Epithelial cell of prostate (primary cell): Measurements from ENCODE around the gene HOXB4.

Experiments
- DNase-seq: peaks from one replicate; pipeline ENCODE4 v3.0.0-alpha.2; 2011; ENCODE audit warnings: low read depth, low spot score
- H3K27ac ChIP-seq: fragments of 450-650 bp; 2 replicates; pipeline ENCODE4 v1.5.1; 2017; ENCODE audit warnings: mild to moderate bottlenecking

Gene HOXB4

DNA sequence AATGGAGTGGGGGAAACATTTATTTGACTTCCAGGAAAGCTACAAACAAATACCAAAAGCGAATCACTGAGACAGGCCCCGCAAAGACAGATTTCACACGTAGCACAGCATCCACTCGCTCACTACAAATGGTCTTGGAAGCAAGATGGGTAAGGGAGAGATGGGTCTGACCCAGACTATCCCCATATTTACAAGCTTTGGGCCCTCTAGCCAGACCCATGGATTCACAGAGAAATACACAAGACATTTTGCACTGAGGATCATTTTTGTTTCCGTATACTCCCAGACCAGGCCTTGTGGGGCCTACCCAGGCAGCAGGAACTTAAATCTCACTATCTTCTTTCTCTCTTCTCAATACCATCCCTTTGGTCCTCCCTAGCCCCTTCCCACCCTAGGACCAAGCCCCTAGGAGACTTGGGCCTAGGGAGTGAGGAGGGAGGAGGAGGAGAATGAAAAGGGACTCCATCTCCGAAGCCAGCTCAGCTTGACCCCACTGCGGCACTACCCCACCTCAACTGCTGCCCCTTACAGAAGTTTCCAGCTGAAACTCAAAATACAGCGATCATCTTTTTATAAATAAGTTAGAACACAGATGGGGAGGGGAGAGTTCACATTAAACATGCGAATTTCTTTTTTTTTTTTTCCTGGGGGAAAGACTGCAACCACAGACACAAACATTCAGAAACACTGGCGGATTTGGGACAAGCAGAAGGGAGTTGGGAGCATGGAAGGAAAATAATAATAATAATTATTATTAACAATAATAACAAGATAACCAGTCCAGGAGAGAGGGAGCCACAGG, 13.3 kb upstream of the HOXB4 start:
- H3K27ac ChIP-seq: no peak overlapping the region
- DNase-seq: no peak

GRCh38 chr17:48590607-48591161, 12.5 kb upstream of the HOXB4 start:
- no peak for DNase-seq
- H3K27ac ChIP-seq: no peak overlapping the region

GRCh38 chr17:48589831-48590606, 11.9 kb upstream of the HOXB4 start, which contains the start of gene HOXB3:
HOXB3 (minus strand) TSS chr17:48590241; CDS start chr17:48552474, 37,767 bp downstream.
- no peak within 1 kb of the TSS for H3K27ac ChIP-seq
- no peak for DNase-seq

- no peak for DNase-seq
These were observed 11.1 kb upstream of the HOXB4 start for GRCh38 chr17:48589060-48589830.

GRCh38 chr17:48588528-48588927, 10.4 kb upstream of the HOXB4 start:
- no peak overlapping the region for H3K27ac ChIP-seq
- DNase-seq: no peak

More at GRCh38 chr17:48589060-48589830, 11.1 kb upstream of the HOXB4 start:
- H3K27ac ChIP-seq: no peak overlapping the region

GRCh38 chr17:48588074-48588415, 9.9 kb upstream of the HOXB4 start:
- no peak overlapping the region for H3K27ac ChIP-seq
- DNase-seq: no peak

DNA sequence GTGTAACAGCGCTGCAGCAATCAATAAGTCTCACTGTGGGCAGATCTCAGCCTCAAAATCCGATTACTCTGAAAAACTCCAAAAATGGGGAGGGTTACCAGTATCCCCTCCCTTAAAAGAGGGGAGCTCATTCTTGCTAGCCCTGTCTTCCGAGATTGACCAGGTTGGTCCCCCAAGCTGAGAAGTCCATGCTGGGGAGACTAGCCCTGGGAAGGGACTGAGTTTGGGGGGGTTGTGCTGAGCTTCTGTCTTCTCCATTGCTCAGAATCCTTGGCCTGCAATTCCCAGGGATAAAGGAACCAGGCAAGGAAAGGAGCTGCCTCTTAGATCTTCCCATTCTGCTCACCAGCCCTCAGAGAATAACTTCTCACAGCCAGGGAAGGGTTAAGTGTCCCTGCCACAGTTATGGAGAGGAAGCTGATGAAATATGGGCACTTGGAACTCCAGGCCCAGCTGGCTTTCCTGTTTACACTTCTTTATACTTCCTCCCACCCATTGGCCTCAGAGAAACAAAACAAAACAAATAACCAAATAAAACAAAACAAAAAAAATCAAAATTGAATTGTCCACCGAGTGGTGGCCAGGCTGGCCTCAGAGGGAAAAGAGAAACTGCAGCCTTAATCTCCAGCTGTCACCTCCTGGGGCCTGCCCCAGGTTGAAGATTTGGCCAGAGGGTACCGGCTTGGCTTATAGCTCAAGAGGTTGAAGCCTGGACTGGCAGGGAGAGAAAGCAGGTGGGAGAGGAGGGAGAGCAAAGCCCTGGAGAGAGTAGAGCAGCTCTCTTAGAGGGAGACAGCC, 9.3 kb upstream of the HOXB4 start:
- no peak for DNase-seq
- no peak overlapping the region for H3K27ac ChIP-seq

GRCh38 chr17:48586355-48587258, 8.5 kb upstream of the HOXB4 start:
- no peak for DNase-seq
- H3K27ac ChIP-seq: no peak overlapping the region

- H3K27ac ChIP-seq: no peak overlapping the region
- DNase-seq: no peak
These were observed 6.1 kb upstream of the HOXB4 start for GRCh38 chr17:48584223-48584741.

DNA sequence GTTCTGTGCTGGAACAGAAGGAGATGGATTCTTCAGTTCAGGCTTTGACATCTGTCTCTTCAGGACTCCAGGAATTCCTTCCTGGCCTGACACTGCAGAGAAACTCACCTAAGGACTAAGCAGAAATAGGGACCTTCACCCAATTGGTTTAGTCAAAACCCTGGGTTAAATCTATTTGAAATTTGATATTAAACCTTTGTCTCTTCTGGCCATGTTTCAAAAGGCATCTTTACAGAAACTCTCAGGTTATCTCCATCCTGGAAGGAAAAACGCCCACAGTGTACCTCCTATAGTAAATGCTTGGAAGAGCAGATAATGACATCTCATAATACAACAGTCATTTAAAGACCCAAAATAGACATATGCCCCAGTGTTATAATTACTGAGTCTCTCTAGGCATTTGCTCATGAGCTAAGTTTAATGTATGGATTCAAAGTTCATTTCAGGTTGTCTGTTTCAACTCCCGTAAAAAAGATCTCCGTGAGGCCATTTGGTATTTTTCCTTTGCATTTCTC, 5.6 kb upstream of the HOXB4 start:
- H3K27ac ChIP-seq: no peak overlapping the region

GRCh38 chr17:48582750-48583069, 4.6 kb upstream of the HOXB4 start:
- DNase-seq: no peak
- H3K27ac ChIP-seq: no peak overlapping the region

More for the DNA sequence above, 5.6 kb upstream of the HOXB4 start:
- no peak for DNase-seq

DNA sequence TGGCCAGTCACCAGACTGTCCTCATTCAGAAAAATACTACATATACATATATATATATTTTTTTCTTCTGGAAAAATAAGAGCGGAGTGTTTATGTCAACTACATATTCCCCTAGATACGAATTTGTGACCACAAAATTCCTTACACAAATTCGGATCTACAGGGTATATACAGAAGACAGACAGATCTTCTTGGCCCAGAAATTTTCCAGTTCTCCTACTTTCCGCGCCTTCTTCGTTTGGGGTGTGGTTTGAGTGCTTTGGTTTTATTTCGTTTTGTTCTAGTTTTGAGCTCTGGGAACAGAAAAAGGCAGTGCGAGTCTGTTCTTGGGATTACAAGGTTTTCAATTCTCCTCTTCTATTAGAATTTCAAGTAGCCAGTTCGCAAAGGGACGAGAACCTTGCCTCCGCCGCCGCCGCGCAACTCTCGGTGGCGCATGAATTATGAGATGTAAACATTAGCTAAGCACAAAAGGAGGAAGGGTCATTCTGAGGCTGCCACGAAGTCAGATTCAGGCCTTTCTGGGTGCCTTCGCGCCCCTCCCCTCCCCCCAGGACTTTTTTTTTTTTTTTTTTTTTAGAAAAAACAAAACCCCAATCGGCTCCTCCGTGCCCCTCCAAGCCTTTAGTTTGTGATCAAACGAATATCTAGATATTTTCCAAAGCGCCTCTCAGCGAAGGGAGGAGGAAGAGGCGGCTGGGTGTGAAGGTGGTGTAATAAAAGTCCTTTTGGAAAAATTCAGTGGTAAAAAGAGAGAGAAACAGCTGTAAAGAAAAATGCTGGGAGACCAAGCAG, 1.8 kb upstream of the HOXB4 start:
- no peak for DNase-seq
- no peak overlapping the region for H3K27ac ChIP-seq

DNA sequence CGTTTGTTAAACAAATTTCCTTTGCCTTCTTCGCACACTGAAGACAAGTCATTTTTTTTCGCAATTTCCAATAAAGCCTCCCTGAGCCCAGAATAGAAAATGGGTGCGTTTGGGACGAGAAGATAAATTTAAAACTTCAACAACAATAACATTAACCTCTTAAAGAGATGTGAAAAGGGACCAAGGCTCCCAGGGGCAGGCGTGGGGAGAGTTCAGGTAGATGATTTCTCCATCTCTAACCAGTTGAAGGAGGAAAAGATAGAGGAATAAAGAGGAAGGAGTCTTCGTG, 1.3 kb upstream of the HOXB4 start:
- H3K27ac ChIP-seq: no peak overlapping the region
- DNase-seq: no peak

DNA sequence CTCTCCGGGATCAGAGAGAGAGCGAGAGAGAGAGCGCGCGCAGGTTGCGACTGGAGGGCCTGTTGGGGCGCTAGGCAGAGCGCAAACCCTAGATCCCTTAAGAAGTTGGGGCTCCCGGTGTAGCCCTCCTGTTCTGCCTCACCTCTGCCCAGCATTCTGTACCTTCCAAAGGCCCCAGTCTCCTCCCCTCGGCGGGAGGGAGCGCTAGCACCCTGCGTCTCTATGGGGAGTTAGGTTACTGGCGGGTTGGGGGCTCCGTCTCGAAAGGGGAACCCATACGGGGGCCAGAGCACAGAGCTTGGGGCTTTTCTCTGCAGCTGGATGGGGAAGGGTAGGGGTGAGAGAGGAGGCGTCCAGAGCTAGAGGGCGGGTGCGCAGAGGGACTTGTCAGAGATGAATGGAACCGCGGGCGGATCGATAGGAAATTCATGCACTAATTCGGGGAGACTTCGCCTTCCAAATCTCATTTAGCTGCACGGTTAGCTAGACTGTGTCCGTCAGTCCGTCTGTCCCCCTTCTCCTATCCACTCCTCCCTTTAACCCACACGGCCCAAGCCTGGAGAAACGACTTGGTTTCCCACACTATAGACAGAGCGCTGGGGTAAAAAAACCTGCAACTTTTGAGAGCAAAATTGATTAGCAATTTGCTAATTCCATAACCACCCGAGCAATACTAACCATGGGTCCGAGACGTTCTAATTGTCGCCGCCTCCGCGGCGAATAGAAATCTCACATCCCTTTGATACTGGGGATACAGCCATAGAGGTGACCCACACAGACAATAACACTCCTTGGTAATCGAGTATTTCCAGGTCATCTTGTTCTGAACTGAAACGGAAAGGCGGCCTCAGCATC, 693 bp upstream of the HOXB4 start:
- no peak for DNase-seq
- no peak overlapping the region for H3K27ac ChIP-seq

DNA sequence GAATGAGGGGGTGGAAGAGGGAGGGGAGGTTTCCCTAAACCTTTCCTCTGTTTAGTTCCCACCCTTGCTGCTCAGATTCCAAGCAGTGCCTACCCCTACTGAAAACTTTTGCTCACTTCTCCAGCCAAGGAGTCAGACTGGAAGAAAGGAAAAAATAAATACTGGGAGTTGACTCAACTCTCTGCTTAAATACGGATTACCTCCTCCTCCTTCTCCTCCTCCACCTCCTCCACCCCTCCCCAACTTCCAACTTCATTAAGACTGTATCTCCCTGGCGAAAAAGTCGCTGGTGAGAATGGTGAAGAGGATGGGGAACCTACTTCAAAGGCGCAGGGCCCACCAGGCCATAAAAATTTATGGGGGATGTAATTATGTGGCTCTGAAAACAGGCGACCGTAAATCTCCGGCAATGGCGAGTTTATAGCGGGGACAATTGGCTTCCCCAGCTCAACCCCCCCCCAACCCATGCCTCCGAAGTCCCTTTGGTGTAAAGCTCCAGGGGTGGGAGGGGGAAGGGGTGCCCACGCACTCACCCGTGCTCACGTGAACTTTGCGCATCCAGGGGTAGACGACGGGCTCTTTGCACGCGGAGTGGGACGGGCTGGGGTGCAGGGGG, 712 bp downstream of the HOXB4 start:
- no peak overlapping the region for H3K27ac ChIP-seq
- no peak for DNase-seq

DNA sequence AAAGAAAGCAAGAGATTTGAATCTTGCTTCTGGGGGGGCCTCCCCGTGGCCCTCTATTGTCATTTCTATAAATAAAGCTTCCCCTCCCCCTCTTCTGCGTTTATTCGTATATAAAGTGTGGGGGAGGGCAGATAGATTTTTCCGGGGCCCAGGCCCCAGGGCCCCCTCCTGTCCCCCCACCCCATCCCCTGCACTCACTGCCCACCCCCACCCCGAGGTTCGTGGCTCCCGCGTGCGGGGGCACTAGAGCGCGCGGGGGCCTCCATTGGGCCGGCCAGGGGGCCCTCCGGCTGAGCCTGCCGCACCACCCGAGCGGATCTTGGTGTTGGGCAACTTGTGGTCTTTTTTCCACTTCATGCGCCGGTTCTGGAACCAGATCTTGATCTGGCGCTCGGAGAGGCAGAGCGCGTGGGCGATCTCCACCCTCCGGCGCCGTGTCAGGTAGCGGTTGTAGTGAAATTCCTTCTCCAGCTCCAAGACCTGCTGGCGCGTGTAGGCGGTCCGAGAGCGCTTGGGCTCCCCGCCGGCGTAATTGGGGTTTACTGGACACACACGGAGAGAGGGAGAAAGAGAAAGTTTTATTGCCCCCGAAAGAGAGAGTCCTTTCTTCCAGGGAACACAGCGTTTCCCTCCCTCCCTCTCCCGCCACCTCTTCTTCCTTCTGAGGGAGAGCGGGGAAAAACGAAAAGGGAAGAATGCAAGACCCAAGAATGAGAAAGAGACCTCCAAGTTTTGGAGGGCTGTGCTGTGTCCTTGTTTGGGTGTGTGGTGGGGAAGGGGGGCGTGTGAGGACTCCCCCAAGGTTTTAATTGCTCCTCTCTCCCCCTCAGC, 1.5 kb downstream of the HOXB4 start:
- no peak overlapping the region for H3K27ac ChIP-seq
- no peak for DNase-seq
